ENCODE measurements around the gene ESR1.

DNA sequence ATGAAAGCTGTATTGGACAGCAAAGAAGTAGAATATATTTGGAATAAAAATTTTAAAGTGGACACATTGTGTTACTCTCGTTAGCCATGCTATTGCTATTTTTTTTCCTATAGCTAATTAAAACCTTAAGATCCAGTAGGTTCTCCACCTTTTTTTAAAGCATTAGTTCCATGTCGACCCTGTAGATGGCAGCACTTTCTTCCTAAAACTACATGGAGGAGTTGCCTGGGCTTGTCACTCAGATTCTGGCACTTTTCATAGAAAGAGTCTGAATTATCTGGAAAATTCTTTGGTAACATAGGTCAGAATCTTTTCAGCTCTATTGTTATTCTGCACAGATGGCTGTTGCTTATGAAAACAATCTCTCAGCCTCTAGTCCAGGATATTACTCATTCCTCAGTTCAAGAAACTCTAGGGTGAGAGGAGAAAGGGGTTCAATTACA, 42.0 kb upstream of the ESR1 start:
- TF ChIP-seq CTCF (IDR thresholded peaks at IDR 0.05) (peak; percentile 68 to 77 (median 72)), POLR2A (IDR thresholded peaks at IDR 0.05) (no peak)

Measured in tibial nerve (tissue), 3 donors.